GM12875 (cell line): ENCODE results near the gene DFFB.

Experiments
- H3K4me3 ChIP-seq: one replicate; pipeline ENCODE4 v1.5.1; 2011; ENCODE audit warnings: low read depth, low read length, control low read depth
- CTCF ChIP-seq: IDR thresholded peaks from 2 replicates; pipeline ENCODE4 v1.5.1; 2011; ENCODE audit warnings: low read depth, mild to moderate bottlenecking, control low read depth, inconsistent platforms, low read length, moderate library complexity, borderline replicate concordance; ENCODE audit not compliant: insufficient read depth

The DFFB gene

GRCh38 chr1:3831689-3832088 is 25.6 kb upstream of the DFFB start:
- no peak overlapping the region for H3K4me3 ChIP-seq
- no peak for TF ChIP-seq CTCF

GRCh38 chr1:3834701-3835100 is 22.6 kb upstream of the DFFB start:
- no peak overlapping the region for H3K4me3 ChIP-seq
- no peak for TF ChIP-seq CTCF

GRCh38 chr1:3836421-3836820 is 20.9 kb upstream of the DFFB start:
- TF ChIP-seq CTCF = no peak
- no peak overlapping the region for H3K4me3 ChIP-seq

- H3K4me3 ChIP-seq = no peak overlapping the region
- no peak for TF ChIP-seq CTCF
These were observed 20.1 kb upstream of the DFFB start for GRCh38 chr1:3837200-3837599.

- no peak for TF ChIP-seq CTCF
- H3K4me3 ChIP-seq = no peak overlapping the region
These were observed 19.6 kb upstream of the DFFB start for GRCh38 chr1:3837685-3838084.

- H3K4me3 ChIP-seq = no peak overlapping the region
- TF ChIP-seq CTCF = no peak
These were observed 18.5 kb upstream of the DFFB start for GRCh38 chr1:3838788-3839187.

- no peak for TF ChIP-seq CTCF
- no peak overlapping the region for H3K4me3 ChIP-seq
These were observed 15.8 kb upstream of the DFFB start for GRCh38 chr1:3841491-3841890.
